ENCODE data around the gene HINT3. TPM values are rescaled to one million over a fixed set of nuclear protein-coding genes. Genes with fewer than 3 reads are reported as not detected.
"Not testable (repeated sequence)": the region's sequence is repeated elsewhere in the genome, so short reads cannot be mapped to it uniquely, and the experiment has no call there.

Gene HINT3
- polyA plus RNA-seq, 3 donors: 32.4 to 37.1 (median 35.6) TPM

- DNase-seq (ENCODE audit: extremely low read depth in 1 of 11, low read depth in 9 of 11, low spot score in 4 of 11): no peak
Observed at GRCh38 chr6:125930765-125931418, 25.7 kb upstream of the HINT3 start.

GRCh38 chr6:125931733-125932450, 24.7 kb upstream of the HINT3 start:
- DNase-seq (ENCODE audit: extremely low read depth in 1 of 11, low read depth in 9 of 11, low spot score in 4 of 11): no peak

- DNase-seq (ENCODE audit: extremely low read depth in 1 of 11, low read depth in 9 of 11, low spot score in 4 of 11): no peak
Observed at GRCh38 chr6:125932451-125932795, 24.1 kb upstream of the HINT3 start.

- not testable (repeated sequence) for DNase-seq (ENCODE audit: extremely low read depth in 1 of 11, low read depth in 9 of 11, low spot score in 4 of 11)
Observed at GRCh38 chr6:125935520-125935919, 21.1 kb upstream of the HINT3 start.

- no peak for DNase-seq (ENCODE audit: extremely low read depth in 1 of 11, low read depth in 9 of 11, low spot score in 4 of 11)
Observed at GRCh38 chr6:125939026-125939425, 17.5 kb upstream of the HINT3 start.

- DNase-seq (ENCODE audit: extremely low read depth in 1 of 11, low read depth in 9 of 11, low spot score in 4 of 11): no peak
Observed at GRCh38 chr6:125939791-125940190, 16.8 kb upstream of the HINT3 start.

GRCh38 chr6:125940247-125941041, 16.1 kb upstream of the HINT3 start:
- no peak for DNase-seq (ENCODE audit: extremely low read depth in 1 of 11, low read depth in 9 of 11, low spot score in 4 of 11)

- no peak for DNase-seq (ENCODE audit: extremely low read depth in 1 of 11, low read depth in 9 of 11, low spot score in 4 of 11)
Observed at GRCh38 chr6:125942672-125943527, 13.7 kb upstream of the HINT3 start.

- no peak for DNase-seq (ENCODE audit: extremely low read depth in 1 of 11, low read depth in 9 of 11, low spot score in 4 of 11)
Observed at GRCh38 chr6:125943528-125944433, 12.8 kb upstream of the HINT3 start.

- DNase-seq (ENCODE audit: extremely low read depth in 1 of 11, low read depth in 9 of 11, low spot score in 4 of 11): peak in 6 of 11 donors; percentile 11 to 67 (median 44)
Observed at GRCh38 chr6:125944434-125944816, 12.1 kb upstream of the HINT3 start.

GRCh38 chr6:125944896-125945295, 11.7 kb upstream of the HINT3 start:
- no peak for DNase-seq (ENCODE audit: extremely low read depth in 1 of 11, low read depth in 9 of 11, low spot score in 4 of 11)

- DNase-seq (ENCODE audit: extremely low read depth in 1 of 11, low read depth in 9 of 11, low spot score in 4 of 11): no peak
Observed at GRCh38 chr6:125945378-125946141, 11.0 kb upstream of the HINT3 start.

- no peak for DNase-seq (ENCODE audit: extremely low read depth in 1 of 11, low read depth in 9 of 11, low spot score in 4 of 11)
Observed at GRCh38 chr6:125947615-125948014, 9.0 kb upstream of the HINT3 start.

- DNase-seq (ENCODE audit: extremely low read depth in 1 of 11, low read depth in 9 of 11, low spot score in 4 of 11): no peak
Observed at GRCh38 chr6:125948455-125948854, 8.1 kb upstream of the HINT3 start.

GRCh38 chr6:125949069-125949468, 7.5 kb upstream of the HINT3 start:
- no peak for DNase-seq (ENCODE audit: extremely low read depth in 1 of 11, low read depth in 9 of 11, low spot score in 4 of 11)

GRCh38 chr6:125950293-125950692, 6.3 kb upstream of the HINT3 start:
- no peak for DNase-seq (ENCODE audit: extremely low read depth in 1 of 11, low read depth in 9 of 11, low spot score in 4 of 11)

- DNase-seq (ENCODE audit: extremely low read depth in 1 of 11, low read depth in 9 of 11, low spot score in 4 of 11): not testable (repeated sequence)
Observed at GRCh38 chr6:125950716-125951115, 5.9 kb upstream of the HINT3 start.

- no peak for DNase-seq (ENCODE audit: extremely low read depth in 1 of 11, low read depth in 9 of 11, low spot score in 4 of 11)
Observed at GRCh38 chr6:125951323-125951722, 5.2 kb upstream of the HINT3 start.
